Liver (tissue), 9 donors: ENCODE results near the gene HBA1. TPM values are rescaled to one million over a fixed set of nuclear protein-coding genes. Genes with fewer than 3 reads are reported as not detected.

Experiments
- DNase-seq: peaks from one replicate; pipeline ENCODE4 v3.0.0-alpha.2; 2017; ENCODE audit warnings: low spot score
- H3K27ac ChIP-seq, 2 donors: one replicate each; pipeline ENCODE4 v1.7.0; 2013; ENCODE audit warnings: inconsistent platforms in 2 of 2, low read length in 2 of 2, control low read depth in 1 of 2, low read depth in 1 of 2, mild to moderate bottlenecking in 1 of 2
- H3K27me3 ChIP-seq, 4 donors: one replicate each; pipeline versions ENCODE4 v1.6.1 to v1.7.0; 2013; ENCODE audit warnings: low read length in 3 of 4, inconsistent platforms in 1 of 4, mild to moderate bottlenecking in 1 of 4, moderate library complexity in 1 of 4; ENCODE audit not compliant: control insufficient read depth in 4 of 4, insufficient read depth in 4 of 4
- H3K36me3 ChIP-seq, 4 donors: one replicate each; pipeline versions ENCODE4 v1.6.1 to v1.7.0; 2013; ENCODE audit warnings: low read length in 3 of 4, mild to moderate bottlenecking in 3 of 4, low read depth in 1 of 4, moderate library complexity in 1 of 4; ENCODE audit not compliant: control insufficient read depth in 4 of 4, insufficient read depth in 3 of 4
- H3K4me1 ChIP-seq, 4 donors: one replicate each; pipeline versions ENCODE4 v1.6.1 to v1.7.0; 2013; ENCODE audit warnings: low read length in 3 of 4, mild to moderate bottlenecking in 3 of 4, moderate library complexity in 1 of 4; ENCODE audit not compliant: control insufficient read depth in 4 of 4, insufficient read depth in 4 of 4
- H3K4me3 ChIP-seq, 3 donors: one replicate each; pipeline versions ENCODE4 v1.6.1 to v1.7.0; 2013; ENCODE audit warnings: low read length in 3 of 3, control low read depth in 1 of 3, low read depth in 1 of 3, mild to moderate bottlenecking in 1 of 3
- H3K9ac ChIP-seq, 2 donors: one replicate each; pipeline ENCODE4 v1.7.0; 2013; ENCODE audit warnings: low read length in 2 of 2, mild to moderate bottlenecking in 2 of 2, moderate library complexity in 2 of 2, control low read depth in 1 of 2, low read depth in 1 of 2
- H3K9me3 ChIP-seq, 4 donors: one replicate each; pipeline versions ENCODE4 v1.6.1 to v1.7.0; 2013; ENCODE audit warnings: low read length in 3 of 4; ENCODE audit not compliant: control insufficient read depth in 4 of 4
- ATF3 ChIP-seq: IDR thresholded peaks from 2 replicates; pipeline ENCODE4 v1.6.1; 2016; ENCODE audit warnings: antibody characterized with exemption
- CTCF ChIP-seq: fragments of 150-350 bp; IDR thresholded peaks from 2 replicates; pipeline ENCODE4 v1.5.1; 2017; ENCODE audit warnings: improper control_type of control experiment, low read depth, low read length; ENCODE audit not compliant: missing input control
- EGR1 ChIP-seq, 2 donors: IDR thresholded peaks; 2 replicates each; pipeline ENCODE4 v1.6.1; 2016 to 2018; ENCODE audit warnings: antibody characterized with exemption in 2 of 2, low read depth in 2 of 2
- FOXA1 ChIP-seq: IDR thresholded peaks from 2 replicates; pipeline ENCODE4 v1.6.1; 2016; ENCODE audit warnings: antibody characterized with exemption
- GABPA ChIP-seq, 2 donors: IDR thresholded peaks in 1 of 2; conservative IDR thresholded peaks in 1 of 2; 2 replicates each; pipeline ENCODE4 v1.6.1; 2016; ENCODE audit warnings: antibody characterized with exemption in 2 of 2, mild to moderate bottlenecking in 1 of 2, moderate library complexity in 1 of 2
- HNF4A ChIP-seq, 2 donors: conservative IDR thresholded peaks; 2 replicates each; pipeline ENCODE4 v1.6.1; 2016; ENCODE audit warnings: antibody characterized with exemption in 2 of 2, mild to moderate bottlenecking in 2 of 2
- HNF4G ChIP-seq: IDR thresholded peaks from 2 replicates; pipeline ENCODE4 v1.6.1; 2016; ENCODE audit warnings: antibody characterized with exemption
- JUND ChIP-seq, 2 donors: IDR thresholded peaks; 2 replicates each; pipeline ENCODE4 v1.6.1; 2016; ENCODE audit warnings: antibody characterized with exemption in 2 of 2
- MAX ChIP-seq: IDR thresholded peaks from 2 replicates; pipeline ENCODE4 v1.6.1; 2016; ENCODE audit warnings: antibody characterized with exemption
- NR2F2 ChIP-seq: IDR thresholded peaks from 2 replicates; pipeline ENCODE4 v1.6.1; 2016; ENCODE audit warnings: antibody characterized with exemption
- RAD21 ChIP-seq, 2 donors: IDR thresholded peaks; 2 replicates each; pipeline ENCODE4 v1.6.1; 2016; ENCODE audit warnings: antibody characterized with exemption in 2 of 2, mild to moderate bottlenecking in 2 of 2
- REST ChIP-seq: IDR thresholded peaks from 2 replicates; pipeline ENCODE4 v1.6.1; 2016; ENCODE audit warnings: antibody characterized with exemption, mild to moderate bottlenecking
- RXRA ChIP-seq, 2 donors: IDR thresholded peaks; 2 replicates each; pipeline ENCODE4 v1.6.1; 2017 to 2018; ENCODE audit warnings: antibody characterized with exemption in 2 of 2, mild to moderate bottlenecking in 1 of 2
- SP1 ChIP-seq: IDR thresholded peaks from 2 replicates; pipeline ENCODE4 v1.6.1; 2018; ENCODE audit warnings: antibody characterized with exemption, mild to moderate bottlenecking
- TAF1 ChIP-seq: conservative IDR thresholded peaks from 2 replicates; pipeline ENCODE4 v1.6.1; 2016; ENCODE audit warnings: antibody characterized with exemption, mild to moderate bottlenecking
- YY1 ChIP-seq: IDR thresholded peaks from 2 replicates; pipeline ENCODE4 v1.6.1; 2016; ENCODE audit warnings: antibody characterized with exemption, mild to moderate bottlenecking
- ZBTB33 ChIP-seq: IDR thresholded peaks from 2 replicates; pipeline ENCODE4 v1.6.1; 2016; ENCODE audit warnings: antibody characterized with exemption
- WGBS: extraction: QIAGEN DNeasy Blood & Tissue Kit; methylation state at CpG from one replicate; pipeline ENCODE4 v1.1.7; 2013; 5-methylcytosine and 5-hydroxymethylcytosine counted together
- polyA plus RNA-seq, 2 donors: library from polyadenylated mRNA; stranded (reverse) in 1 of 2; unstranded in 1 of 2; fragments of 200-250 nt in 1 of 2; fragments of >200 nt in 1 of 2; fragmentation: Nextera tagmentation in 1 of 2; extraction: Ambion mirVana in 1 of 2; gene quantifications; one replicate each; pipeline versions ENCODE4 v1.2.1 to v1.2.3, GENCODE V29; 2013 to 2015
- total RNA-seq, 2 donors: library from RNA; depleted of rRNA; stranded (reverse); fragments of >200 nt; gene quantifications; one replicate each; pipeline ENCODE4 v1.2.3, GENCODE V29; 2014
- donor health status: healthy.
- donor health status: healthy.
- donor health status: healthy.
- donor health status: healthy.
- donor health status: healthy.

The HBA1 gene
- total and polyA plus RNA-seq, 4 donors = 3.5 to 19,034 (median 30.1) TPM

- no peaks in the 10 kb centered on the region for H3K4me1 ChIP-seq
- WGBS = 96% methylated on average over 15 of the region's 15 CpGs
- DNase-seq = no peak
- no peaks in the 10 kb centered on the region for H3K27me3 ChIP-seq
- H3K4me3 ChIP-seq = no peak overlapping the region
- no peaks in the 10 kb centered on the region for H3K9me3 ChIP-seq
- H3K27ac ChIP-seq = no peak overlapping the region
- H3K9ac ChIP-seq = no peak overlapping the region
- no peaks in the 10 kb centered on the region for H3K36me3 ChIP-seq
- no peak for TF ChIP-seq RXRA (IDR thresholded peaks at IDR 0.05)
- TF ChIP-seq EGR1 (IDR thresholded peaks at IDR 0.05; ENCODE audit: low read depth in 2 of 2) = no peak
- no peak for TF ChIP-seq RAD21 (IDR thresholded peaks at IDR 0.05)
- no peak for TF ChIP-seq FOXA1
- TF ChIP-seq ATF3 = no peak
- TF ChIP-seq HNF4A (conservative IDR thresholded peaks at IDR 0.05) = no peak
- no peak for TF ChIP-seq MAX
- TF ChIP-seq SP1 = no peak
- TF ChIP-seq GABPA (IDR thresholded peaks at IDR 0.05 in 1 of 2, conservative IDR thresholded peaks at IDR 0.05 in 1 of 2) = no peak
- TF ChIP-seq YY1 = no peak
- no peak for TF ChIP-seq ZBTB33
- TF ChIP-seq JUND (IDR thresholded peaks at IDR 0.05) = no peak
- no peak for TF ChIP-seq CTCF
- TF ChIP-seq TAF1 = no peak
- TF ChIP-seq HNF4G = no peak
- no peak for TF ChIP-seq NR2F2
- no peak for TF ChIP-seq REST
These were observed 45.8 kb upstream of the HBA1 start for GRCh38 chr16:130533-131173.
